MCF 10A (cell line): Measurements from ENCODE around the gene MAN1C1. TPM values are rescaled to one million over a fixed set of nuclear protein-coding genes. Genes with fewer than 3 reads are reported as not detected.

Experiments used
- BruUV-seq: library from RNA; stranded (reverse); fragments of 400-500 nt; replicated peaks from 2 replicates; lab custom pipeline; 2021; lab: Mats Ljungman, UMichigan
- CTCF ChIA-PET: fragments of 300-600 bp; sonication (Branson Sonifier 250); formaldehyde crosslinking; extraction: SDS; loops from one replicate; lab custom pipeline; 2021; ENCODE audit warnings: antibody characterized with exemption, inconsistent platforms; lab: Yijun Ruan, JAX
- POLR2A ChIA-PET: fragments of 300-600, 350-650 bp; sonication (Branson Sonifier 250); formaldehyde crosslinking; extraction: SDS; loops from one replicate; lab custom pipeline; 2020; ENCODE audit warnings: antibody characterized with exemption, inconsistent platforms; lab: Yijun Ruan, JAX
- DNase-seq: peaks from one replicate; pipeline ENCODE4 v3.0.0-alpha.2; 2018; ENCODE audit not compliant: unreplicated experiment
- H3K27ac Mint-ChIP-seq: one replicate; pipeline ENCODE4 v1.8.0; 2022; ENCODE audit warnings: mild to moderate bottlenecking, low read depth, mixed read lengths; ENCODE audit not compliant: unreplicated experiment
- H3K27me3 Mint-ChIP-seq: one replicate; pipeline ENCODE4 v1.8.0; 2022; ENCODE audit warnings: mixed read lengths; ENCODE audit not compliant: insufficient read depth, unreplicated experiment
- H3K36me3 Mint-ChIP-seq: one replicate; pipeline ENCODE4 v1.8.0; 2022; ENCODE audit warnings: mild to moderate bottlenecking, moderate library complexity, mixed read lengths; ENCODE audit not compliant: insufficient read depth, unreplicated experiment
- H3K4me1 Mint-ChIP-seq: one replicate; pipeline ENCODE4 v1.8.0; 2022; ENCODE audit warnings: mixed read lengths; ENCODE audit not compliant: insufficient read depth, unreplicated experiment
- H3K4me3 Mint-ChIP-seq: one replicate; pipeline ENCODE4 v1.8.0; 2022; ENCODE audit warnings: mild to moderate bottlenecking, moderate library complexity, mixed read lengths; ENCODE audit not compliant: unreplicated experiment
- H3K9me3 Mint-ChIP-seq: one replicate; pipeline ENCODE4 v1.8.0; 2022; ENCODE audit warnings: mixed read lengths; ENCODE audit not compliant: unreplicated experiment
- CTCF ChIP-seq: fragments of 200-600 bp; IDR thresholded peaks from one replicate; pipeline ENCODE4 v1.8.0; 2022; ENCODE audit warnings: antibody characterized with exemption, mild to moderate bottlenecking; ENCODE audit not compliant: unreplicated experiment
- intact Hi-C: fragments of 100-400 bp; cut with micrococcal nuclease; formaldehyde crosslinking; loops from 2 replicates; pipeline ENCODE4 v1.14.1; 2022
- total RNA-seq: library from RNA; stranded (reverse); gene quantifications from 2 replicates; pipeline ENCODE4 v1.2.3, GENCODE V29; 2022

MAN1C1 gene
- total RNA-seq, 1 experiment from 2014 or later: not detected

GRCh38 chr1:25628741-25629421 is 12.3 kb downstream of the MAN1C1 start:
- no peaks in the 10 kb centered on the region for H3K36me3 Mint-ChIP-seq
- no peak for DNase-seq
- no TSS peak for BruUV-seq
- H3K9me3 Mint-ChIP-seq: peaks cover 16% of the 10 kb centered on the region
- H3K27ac Mint-ChIP-seq: no peak overlapping the region
- H3K4me1 Mint-ChIP-seq: no peaks in the 10 kb centered on the region
- no peak overlapping the region for H3K4me3 Mint-ChIP-seq
- intact Hi-C loops: no loop called here
- H3K27me3 Mint-ChIP-seq: peaks cover 70% of the 10 kb centered on the region
- TF ChIP-seq CTCF: no peak
- POLR2A ChIA-PET: no interaction called here
- CTCF ChIA-PET: interaction anchor here (0.6 to 1.1 kb wide), 2 partner anchors 33 to 168 kb away, joined by 3 to 8 read pairs; no protein-coding TSS in a partner anchor

GRCh38 chr1:25629836-25630235 is 13.2 kb downstream of the MAN1C1 start:
- no peak for TF ChIP-seq CTCF
- Mint-ChIP-seq H3K9me3 (peaks cover 16% of the 10 kb centered on the region), H3K4me1 (no peaks in the 10 kb centered on the region), H3K27me3 (peaks cover 70% of the 10 kb centered on the region), H3K27ac (no peak overlapping the region), H3K4me3 (no peak overlapping the region), H3K36me3 (no peaks in the 10 kb centered on the region)
- intact Hi-C loops: no loop called here
- BruUV-seq: no TSS peak
- ChIA-PET POLR2A (no interaction called here), CTCF (no interaction called here)
- no peak for DNase-seq

GRCh38 chr1:25631750-25632485 is 15.3 kb downstream of the MAN1C1 start:
- no TSS peak for BruUV-seq
- no peaks in the 10 kb centered on the region for H3K4me1 Mint-ChIP-seq
- H3K4me3 Mint-ChIP-seq: no peak overlapping the region
- no peaks in the 10 kb centered on the region for H3K36me3 Mint-ChIP-seq
- H3K9me3 Mint-ChIP-seq: peaks cover 12% of the 10 kb centered on the region
- intact Hi-C loops: no loop called here
- no peak overlapping the region for H3K27ac Mint-ChIP-seq
- ChIA-PET POLR2A (no interaction called here), CTCF (no interaction called here)
- DNase-seq: no peak
- no peak for TF ChIP-seq CTCF
- peaks cover 49% of the 10 kb centered on the region for H3K27me3 Mint-ChIP-seq

GRCh38 chr1:25634066-25634465 is 17.5 kb downstream of the MAN1C1 start:
- H3K27me3 Mint-ChIP-seq: peaks cover 56% of the 10 kb centered on the region
- no peaks in the 10 kb centered on the region for H3K36me3 Mint-ChIP-seq

More at GRCh38 chr1:25634066-25634465, 17.5 kb downstream of the MAN1C1 start:
- Mint-ChIP-seq H3K27ac (no peak overlapping the region), H3K4me1 (no peaks in the 10 kb centered on the region), H3K4me3 (no peak overlapping the region), H3K9me3 (peaks cover 21% of the 10 kb centered on the region)
- CTCF ChIA-PET: no interaction called here
- TF ChIP-seq CTCF: no peak
- intact Hi-C loops: no loop called here
- BruUV-seq: no TSS peak
- POLR2A ChIA-PET: no interaction called here
- DNase-seq: no peak
